Measurements from ENCODE around the gene GRN. TPM values are rescaled to one million over a fixed set of nuclear protein-coding genes. Genes with fewer than 3 reads are reported as not detected.

GRN gene
- total and polyA plus RNA-seq, 2 of the 13 experiments (the other 11 are each of a cell fraction or from before 2014, with no cell fraction given): 86.6 to 143 TPM

DNA sequence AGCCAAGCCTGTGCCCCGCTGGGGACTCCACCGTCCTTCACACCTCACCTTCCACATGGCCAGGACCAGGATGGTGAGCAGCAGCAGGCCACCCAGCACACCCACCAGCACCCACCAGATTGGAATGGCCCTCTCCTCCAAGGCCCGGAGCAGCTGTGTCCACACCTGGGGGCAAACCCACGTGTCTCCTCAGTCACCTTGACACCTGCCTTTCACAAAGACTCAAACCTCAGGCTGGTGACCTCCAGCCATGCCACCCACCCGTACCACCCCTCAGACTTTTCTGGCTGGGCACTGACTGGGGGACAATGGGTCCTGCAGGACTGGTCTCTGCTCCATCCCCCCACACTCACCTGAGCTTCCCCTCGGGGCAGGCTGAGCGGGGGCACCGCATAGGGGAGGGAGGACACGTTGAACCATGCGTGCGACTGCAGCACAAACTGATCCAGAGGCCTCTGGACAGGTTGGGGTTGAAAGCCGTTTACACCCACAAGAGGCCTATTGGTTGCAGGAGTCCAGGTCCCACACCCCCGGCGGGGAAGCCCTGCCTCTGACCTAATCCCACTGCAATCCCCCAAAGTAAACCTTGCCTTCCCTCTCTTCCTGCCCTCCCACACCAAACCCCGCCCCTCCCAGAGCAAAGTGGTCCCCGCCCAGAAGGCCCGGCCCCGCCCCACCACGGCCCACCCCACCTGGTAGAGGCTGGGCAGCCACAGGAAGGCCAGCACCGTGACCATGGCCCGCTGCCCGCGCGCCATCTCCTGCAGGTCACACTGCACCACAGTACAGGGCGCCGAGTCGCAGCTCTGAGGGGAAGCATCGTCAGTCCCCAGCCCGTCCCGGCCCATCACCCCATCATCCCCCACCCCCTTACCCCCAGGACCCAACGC, 29.4 kb downstream of the GRN start (continued):
- TF ChIP-seq KDM6A (CRISPR knock-in tag; IDR thresholded peaks at IDR 0.05; ENCODE audit: low read depth): no peak
- TF ChIP-seq NR1H2 (CRISPR knock-in tag; IDR thresholded peaks at IDR 0.05; ENCODE audit: borderline replicate concordance, low read depth): no peak
- TF ChIP-seq ZBTB38 (CRISPR knock-in tag; IDR thresholded peaks at IDR 0.05): peak; percentile 73
- TF ChIP-seq ZNF12 (CRISPR knock-in tag; IDR thresholded peaks at IDR 0.05): no peak
- TF ChIP-seq, protein P1, sequence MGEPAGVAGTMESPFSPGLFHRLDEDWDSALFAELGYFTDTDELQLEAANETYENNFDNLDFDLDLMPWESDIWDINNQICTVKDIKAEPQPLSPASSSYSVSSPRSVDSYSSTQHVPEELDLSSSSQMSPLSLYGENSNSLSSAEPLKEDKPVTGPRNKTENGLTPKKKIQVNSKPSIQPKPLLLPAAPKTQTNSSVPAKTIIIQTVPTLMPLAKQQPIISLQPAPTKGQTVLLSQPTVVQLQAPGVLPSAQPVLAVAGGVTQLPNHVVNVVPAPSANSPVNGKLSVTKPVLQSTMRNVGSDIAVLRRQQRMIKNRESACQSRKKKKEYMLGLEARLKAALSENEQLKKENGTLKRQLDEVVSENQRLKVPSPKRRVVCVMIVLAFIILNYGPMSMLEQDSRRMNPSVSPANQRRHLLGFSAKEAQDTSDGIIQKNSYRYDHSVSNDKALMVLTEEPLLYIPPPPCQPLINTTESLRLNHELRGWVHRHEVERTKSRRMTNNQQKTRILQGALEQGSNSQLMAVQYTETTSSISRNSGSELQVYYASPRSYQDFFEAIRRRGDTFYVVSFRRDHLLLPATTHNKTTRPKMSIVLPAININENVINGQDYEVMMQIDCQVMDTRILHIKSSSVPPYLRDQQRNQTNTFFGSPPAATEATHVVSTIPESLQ (CRISPR knock-in tag; conservative IDR thresholded peaks at IDR 0.05): no peak
- no peak for TF ChIP-seq CENPX (CRISPR knock-in tag; IDR thresholded peaks at IDR 0.05)
- no peak for TF ChIP-seq SIN3B (IDR thresholded peaks at IDR 0.05; ENCODE audit: low read length)
- no peak for TF ChIP-seq NFIB (CRISPR knock-in tag; IDR thresholded peaks at IDR 0.05; ENCODE audit: borderline replicate concordance)
- no peak for TF ChIP-seq SALL2 (CRISPR knock-in tag; IDR thresholded peaks at IDR 0.05)
- TF ChIP-seq, protein P2, sequence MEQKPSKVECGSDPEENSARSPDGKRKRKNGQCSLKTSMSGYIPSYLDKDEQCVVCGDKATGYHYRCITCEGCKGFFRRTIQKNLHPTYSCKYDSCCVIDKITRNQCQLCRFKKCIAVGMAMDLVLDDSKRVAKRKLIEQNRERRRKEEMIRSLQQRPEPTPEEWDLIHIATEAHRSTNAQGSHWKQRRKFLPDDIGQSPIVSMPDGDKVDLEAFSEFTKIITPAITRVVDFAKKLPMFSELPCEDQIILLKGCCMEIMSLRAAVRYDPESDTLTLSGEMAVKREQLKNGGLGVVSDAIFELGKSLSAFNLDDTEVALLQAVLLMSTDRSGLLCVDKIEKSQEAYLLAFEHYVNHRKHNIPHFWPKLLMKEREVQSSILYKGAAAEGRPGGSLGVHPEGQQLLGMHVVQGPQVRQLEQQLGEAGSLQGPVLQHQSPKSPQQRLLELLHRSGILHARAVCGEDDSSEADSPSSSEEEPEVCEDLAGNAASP (CRISPR knock-in tag; IDR thresholded peaks at IDR 0.05; ENCODE audit: borderline replicate concordance): no peak
- no peak for TF ChIP-seq CBX1 (IDR thresholded peaks at IDR 0.05; ENCODE audit: low read depth)
- no peak for TF ChIP-seq NPAS2 (CRISPR knock-in tag; IDR thresholded peaks at IDR 0.05; ENCODE audit: borderline replicate concordance)
- TF ChIP-seq ZFP36 (IDR thresholded peaks at IDR 0.05; ENCODE audit: borderline replicate concordance, low read depth, low read length, partially characterized antibody): no peak
- peak; percentile 71; the same call in 1 of the 2 replicates for TF ChIP-seq TBX2 (CRISPR knock-in tag; IDR thresholded peaks at IDR 0.05; ENCODE audit: borderline replicate concordance)
- 0 out of 2 replicates have a peak, but pooled peaks have one; percentile 62 for TF ChIP-seq ZNF251 (CRISPR knock-in tag; IDR thresholded peaks at IDR 0.05)
- TF ChIP-seq FOXC1 (CRISPR knock-in tag; IDR thresholded peaks at IDR 0.05; ENCODE audit: borderline replicate concordance): no peak; the same call in 1 of the 2 replicates
- TF ChIP-seq, protein P3, sequence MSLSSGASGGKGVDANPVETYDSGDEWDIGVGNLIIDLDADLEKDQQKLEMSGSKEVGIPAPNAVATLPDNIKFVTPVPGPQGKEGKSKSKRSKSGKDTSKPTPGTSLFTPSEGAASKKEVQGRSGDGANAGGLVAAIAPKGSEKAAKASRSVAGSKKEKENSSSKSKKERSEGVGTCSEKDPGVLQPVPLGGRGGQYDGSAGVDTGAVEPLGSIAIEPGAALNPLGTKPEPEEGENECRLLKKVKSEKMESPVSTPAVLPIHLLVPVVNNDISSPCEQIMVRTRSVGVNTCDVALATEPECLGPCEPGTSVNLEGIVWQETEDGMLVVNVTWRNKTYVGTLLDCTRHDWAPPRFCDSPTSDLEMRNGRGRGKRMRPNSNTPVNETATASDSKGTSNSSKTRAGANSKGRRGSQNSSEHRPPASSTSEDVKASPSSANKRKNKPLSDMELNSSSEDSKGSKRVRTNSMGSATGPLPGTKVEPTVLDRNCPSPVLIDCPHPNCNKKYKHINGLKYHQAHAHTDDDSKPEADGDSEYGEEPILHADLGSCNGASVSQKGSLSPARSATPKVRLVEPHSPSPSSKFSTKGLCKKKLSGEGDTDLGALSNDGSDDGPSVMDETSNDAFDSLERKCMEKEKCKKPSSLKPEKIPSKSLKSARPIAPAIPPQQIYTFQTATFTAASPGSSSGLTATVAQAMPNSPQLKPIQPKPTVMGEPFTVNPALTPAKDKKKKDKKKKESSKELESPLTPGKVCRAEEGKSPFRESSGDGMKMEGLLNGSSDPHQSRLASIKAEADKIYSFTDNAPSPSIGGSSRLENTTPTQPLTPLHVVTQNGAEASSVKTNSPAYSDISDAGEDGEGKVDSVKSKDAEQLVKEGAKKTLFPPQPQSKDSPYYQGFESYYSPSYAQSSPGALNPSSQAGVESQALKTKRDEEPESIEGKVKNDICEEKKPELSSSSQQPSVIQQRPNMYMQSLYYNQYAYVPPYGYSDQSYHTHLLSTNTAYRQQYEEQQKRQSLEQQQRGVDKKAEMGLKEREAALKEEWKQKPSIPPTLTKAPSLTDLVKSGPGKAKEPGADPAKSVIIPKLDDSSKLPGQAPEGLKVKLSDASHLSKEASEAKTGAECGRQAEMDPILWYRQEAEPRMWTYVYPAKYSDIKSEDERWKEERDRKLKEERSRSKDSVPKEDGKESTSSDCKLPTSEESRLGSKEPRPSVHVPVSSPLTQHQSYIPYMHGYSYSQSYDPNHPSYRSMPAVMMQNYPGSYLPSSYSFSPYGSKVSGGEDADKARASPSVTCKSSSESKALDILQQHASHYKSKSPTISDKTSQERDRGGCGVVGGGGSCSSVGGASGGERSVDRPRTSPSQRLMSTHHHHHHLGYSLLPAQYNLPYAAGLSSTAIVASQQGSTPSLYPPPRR (CRISPR knock-in tag; IDR thresholded peaks at IDR 0.05; ENCODE audit: borderline replicate concordance): no peak
- no peak for TF ChIP-seq ZNF563 (CRISPR knock-in tag; IDR thresholded peaks at IDR 0.05)
- no peak for TF ChIP-seq TBP (CRISPR knock-in tag; IDR thresholded peaks at IDR 0.05)
- TF ChIP-seq MLLT10 (CRISPR knock-in tag; IDR thresholded peaks at IDR 0.05): no peak
- TF ChIP-seq, protein P4, sequence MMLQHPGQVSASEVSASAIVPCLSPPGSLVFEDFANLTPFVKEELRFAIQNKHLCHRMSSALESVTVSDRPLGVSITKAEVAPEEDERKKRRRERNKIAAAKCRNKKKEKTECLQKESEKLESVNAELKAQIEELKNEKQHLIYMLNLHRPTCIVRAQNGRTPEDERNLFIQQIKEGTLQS (CRISPR knock-in tag; IDR thresholded peaks at IDR 0.05): no peak
- TF ChIP-seq ADNP (CRISPR knock-in tag; IDR thresholded peaks at IDR 0.05): no peak
